SK-N-SH treated with all-trans-retinoic acid at 6 μM for 48 hours (cell line): Measurements from ENCODE around the gene PROC.
A peak's percentile ranks its signal among the peaks of the same experiment; 100 is the strongest.

Experiments
- ATAC-seq: fragments of 200-7000 bp; cut with Tn5 transposase; 3 replicates; pipeline ENCODE4 v1.9.1; 2020; ENCODE audit warnings: mild to moderate bottlenecking, moderate library complexity
- BACH2 ChIP-seq: fragments of 250-450 bp; sonication (Bioruptor Pico); IDR thresholded peaks from 2 replicates; pipeline ENCODE4 v1.9.0; 2021; ENCODE audit warnings: mild to moderate bottlenecking, borderline replicate concordance
- CREB5 ChIP-seq: fragments of 250-450 bp; sonication (Bioruptor Pico); IDR thresholded peaks from 2 replicates; pipeline ENCODE4 v1.5.1; 2020; ENCODE audit warnings: low read depth, mild to moderate bottlenecking, moderate library complexity
- CSDC2 ChIP-seq: fragments of 250-450 bp; sonication (Bioruptor Pico); IDR thresholded peaks from 2 replicates; pipeline ENCODE4 v1.5.0; 2020; ENCODE audit warnings: mild to moderate bottlenecking, moderate library complexity
- CSRNP3 ChIP-seq: fragments of 250-450 bp; sonication (Bioruptor Pico); IDR thresholded peaks from 2 replicates; pipeline ENCODE4 v1.5.1; 2021; ENCODE audit warnings: mild to moderate bottlenecking, moderate library complexity
- ESRRG ChIP-seq: fragments of 250-450 bp; sonication (Bioruptor Pico); IDR thresholded peaks from 2 replicates; pipeline ENCODE4 v1.6.1; 2021; ENCODE audit warnings: mild to moderate bottlenecking
- GLIS3 ChIP-seq: fragments of 250-450 bp; sonication (Bioruptor Pico); IDR thresholded peaks from 2 replicates; pipeline ENCODE4 v1.5.0; 2020; ENCODE audit warnings: mild to moderate bottlenecking, moderate library complexity
- ISL1 ChIP-seq: fragments of 250-450 bp; sonication (Bioruptor Pico); IDR thresholded peaks from 2 replicates; pipeline ENCODE4 v2.1.2; 2022; ENCODE audit warnings: mild to moderate bottlenecking, moderate library complexity
- OSR1 ChIP-seq: fragments of 250-450 bp; sonication (Bioruptor Pico); IDR thresholded peaks from 2 replicates; pipeline ENCODE4 v1.8.0; 2022; ENCODE audit warnings: moderate library complexity, mild to moderate bottlenecking, inconsistent platforms
- PPARA ChIP-seq: fragments of 250-450 bp; sonication (Bioruptor Pico); IDR thresholded peaks from 2 replicates; pipeline ENCODE4 v1.5.0; 2020; ENCODE audit warnings: mild to moderate bottlenecking, borderline replicate concordance
- RARB ChIP-seq: fragments of 250-450 bp; sonication (Bioruptor Pico); IDR thresholded peaks from 2 replicates; pipeline ENCODE4 v1.8.0; 2021; ENCODE audit warnings: mild to moderate bottlenecking, moderate library complexity
- SNAI2 ChIP-seq: fragments of 250-450 bp; sonication (Bioruptor Pico); IDR thresholded peaks from 2 replicates; pipeline ENCODE4 v1.5.0; 2020; ENCODE audit warnings: mild to moderate bottlenecking, moderate library complexity
- TCF4 ChIP-seq: fragments of 250-450 bp; sonication (Bioruptor Pico); IDR thresholded peaks from 2 replicates; pipeline ENCODE4 v1.8.0; 2021; ENCODE audit warnings: mild to moderate bottlenecking, moderate library complexity, borderline replicate concordance
- TSHZ2 ChIP-seq: fragments of 250-450 bp; sonication (Bioruptor Pico); IDR thresholded peaks from 2 replicates; pipeline ENCODE4 v1.5.0; 2020; ENCODE audit warnings: mild to moderate bottlenecking, moderate library complexity
- ZFP3 ChIP-seq: fragments of 250-450 bp; sonication (Bioruptor Pico); IDR thresholded peaks from 2 replicates; pipeline ENCODE4 v1.5.0; 2020; ENCODE audit warnings: mild to moderate bottlenecking, moderate library complexity
- ZFP30 ChIP-seq: fragments of 450-650 bp; formaldehyde crosslinking; IDR thresholded peaks from 2 replicates; pipeline ENCODE4 v1.5.0; 2022; ENCODE audit warnings: mild to moderate bottlenecking, moderate library complexity
- ZNF565 ChIP-seq: fragments of 450-650 bp; formaldehyde crosslinking; conservative IDR thresholded peaks from 2 replicates; pipeline ENCODE4 v1.5.0; 2020; ENCODE audit warnings: low read depth, mild to moderate bottlenecking, moderate library complexity
- ZNF8 ChIP-seq: fragments of 450-650 bp; formaldehyde crosslinking; IDR thresholded peaks from 2 replicates; pipeline ENCODE4 v1.5.0; 2020; ENCODE audit warnings: mild to moderate bottlenecking, moderate library complexity

Gene PROC

GRCh38 chr2:127421871-127422558 is 3.8 kb downstream of the PROC start:
- no peak for ATAC-seq
- TF ChIP-seq GLIS3 (no peak), ZFP30 (CRISPR knock-in tag) (no peak), ZFP3 (no peak), ZNF565 (CRISPR knock-in tag) (no peak), CSRNP3 (CRISPR knock-in tag) (no peak), BACH2 (CRISPR knock-in tag) (no peak), CREB5 (no peak), ZNF8 (no peak), CSDC2 (CRISPR knock-in tag) (no peak), ISL1 (no peak), RARB (no peak), SNAI2 (CRISPR knock-in tag) (no peak), ESRRG (no peak)

GRCh38 chr2:127422559-127423477 is 4.6 kb downstream of the PROC start:
- peak; percentile 64 for ATAC-seq

More at GRCh38 chr2:127422559-127423477, 4.6 kb downstream of the PROC start:
- TF ChIP-seq SNAI2 (CRISPR knock-in tag), result no peak
- TF ChIP-seq TSHZ2 (CRISPR knock-in tag), result no peak
- no peak for TF ChIP-seq GLIS3
- TF ChIP-seq TCF4 (CRISPR knock-in tag), result no peak
- no peak for TF ChIP-seq PPARA (CRISPR knock-in tag)
- no peak for TF ChIP-seq CREB5
- no peak for TF ChIP-seq OSR1 (CRISPR knock-in tag)
- TF ChIP-seq CSRNP3 (CRISPR knock-in tag), result no peak
